ENCODE data around the gene SORCS1. TPM values are rescaled to one million over a fixed set of nuclear protein-coding genes. Genes with fewer than 3 reads are reported as not detected.

SORCS1 gene
- total RNA-seq, 1 experiment from 2014 or later, result not detected

DNA sequence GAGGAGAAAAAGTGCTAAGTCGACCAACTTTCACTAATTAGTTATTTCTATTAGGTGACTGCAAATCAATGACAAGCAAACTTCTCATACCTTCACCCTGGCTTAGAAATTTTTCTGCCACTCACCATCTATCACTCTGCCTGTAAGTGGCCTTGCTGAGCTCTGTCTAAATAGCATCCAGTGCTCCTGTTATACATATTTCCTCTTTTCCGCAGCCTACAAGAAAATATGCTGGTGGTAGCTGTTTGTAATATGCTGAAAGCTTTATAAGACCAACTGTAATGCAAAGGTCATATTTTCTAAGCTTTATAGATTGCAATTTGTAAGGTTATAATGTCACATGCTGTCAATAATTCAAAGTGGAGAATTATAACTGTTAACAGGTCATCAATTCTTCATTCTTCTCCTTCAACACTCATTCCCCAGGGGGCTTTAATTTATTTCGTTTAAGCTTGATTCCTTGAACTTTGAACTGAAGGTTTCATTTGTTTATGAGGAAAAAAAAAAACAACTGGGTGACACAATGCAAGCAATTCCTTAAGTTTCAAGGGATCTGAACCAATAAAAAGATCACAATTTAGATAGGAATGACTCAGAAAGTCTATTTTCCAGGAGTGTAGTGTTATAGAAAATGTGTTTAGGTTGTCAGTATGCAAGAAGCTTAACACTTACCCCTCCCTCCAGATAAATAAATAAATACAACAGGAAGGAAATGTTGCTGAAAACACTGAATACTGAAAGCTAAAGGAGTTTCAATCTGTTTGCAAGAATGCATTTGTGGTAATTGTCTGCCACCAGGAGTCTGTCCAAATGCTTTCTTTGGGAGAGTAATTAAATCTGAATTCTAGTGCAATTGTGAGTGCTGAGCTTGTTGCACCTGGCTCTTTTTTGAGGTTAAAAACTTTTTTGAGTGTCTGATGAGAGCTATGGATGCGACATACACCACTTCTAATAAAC is 183.7 kb downstream of the SORCS1 start:
- Histone ChIP-seq H3K9me3 (ENCODE audit: control insufficient read depth in 1 of 2, insufficient read depth in 1 of 2, low read depth in 1 of 2, low read length in 2 of 2) (peaks cover 11 to 24% of the 10 kb centered on the region in 2 experiments; a peak in 2 of 4 replicates), H3K36me3 (ENCODE audit: control insufficient read depth in 1 of 2, insufficient read depth in 2 of 2, low read length in 2 of 2) (no peaks in the 10 kb centered on the region), H4K20me1 (ENCODE audit: insufficient read depth) (no peaks in the 10 kb centered on the region), H3K9ac (ENCODE audit: low read length) (no peak overlapping the region), H3K9me2 (ENCODE audit: insufficient read depth) (no peaks in the 10 kb centered on the region), H3K27ac (ENCODE audit: low read depth, low read length) (no peak overlapping the region), H2AFZ (ENCODE audit: low read depth, low read length, poor library complexity, severe bottlenecking) (no peak overlapping the region), H3K4me3 (replicated peaks in 1 of 2; ENCODE audit: low read depth in 1 of 2, low read length in 2 of 2) (no peak overlapping the region), H3K27me3 (ENCODE audit: insufficient read depth, low read length) (no peaks in the 10 kb centered on the region), H3K4me2 (ENCODE audit: low read length) (no peak overlapping the region), H3K4me1 (ENCODE audit: control insufficient read depth in 1 of 2, insufficient read depth in 2 of 2, low read length in 2 of 2) (no peaks in the 10 kb centered on the region), H3K79me2 (ENCODE audit: insufficient read depth, low read length) (no peaks in the 10 kb centered on the region)
- ChIA-PET CTCF (no interaction called here), POLR2A (no interaction called here), RAD21 (ENCODE audit: low non-redundant PET in 1 of 2, low total read pairs in 2 of 2, uncharacterized antibody in 2 of 2, unreplicated experiment in 2 of 2) (no interaction called here)
- intact Hi-C loops (cut with micrococcal nuclease), result no loop called here
- no TSS peak for BruUV-seq (replicated peaks)
- TF ChIP-seq ZFX (IDR thresholded peaks at IDR 0.05), result no peak
- no peak for TF ChIP-seq ZBTB33 (IDR thresholded peaks at IDR 0.05; ENCODE audit: extremely low read depth, insufficient replicate concordance, low read length)
- TF ChIP-seq, protein P1, sequence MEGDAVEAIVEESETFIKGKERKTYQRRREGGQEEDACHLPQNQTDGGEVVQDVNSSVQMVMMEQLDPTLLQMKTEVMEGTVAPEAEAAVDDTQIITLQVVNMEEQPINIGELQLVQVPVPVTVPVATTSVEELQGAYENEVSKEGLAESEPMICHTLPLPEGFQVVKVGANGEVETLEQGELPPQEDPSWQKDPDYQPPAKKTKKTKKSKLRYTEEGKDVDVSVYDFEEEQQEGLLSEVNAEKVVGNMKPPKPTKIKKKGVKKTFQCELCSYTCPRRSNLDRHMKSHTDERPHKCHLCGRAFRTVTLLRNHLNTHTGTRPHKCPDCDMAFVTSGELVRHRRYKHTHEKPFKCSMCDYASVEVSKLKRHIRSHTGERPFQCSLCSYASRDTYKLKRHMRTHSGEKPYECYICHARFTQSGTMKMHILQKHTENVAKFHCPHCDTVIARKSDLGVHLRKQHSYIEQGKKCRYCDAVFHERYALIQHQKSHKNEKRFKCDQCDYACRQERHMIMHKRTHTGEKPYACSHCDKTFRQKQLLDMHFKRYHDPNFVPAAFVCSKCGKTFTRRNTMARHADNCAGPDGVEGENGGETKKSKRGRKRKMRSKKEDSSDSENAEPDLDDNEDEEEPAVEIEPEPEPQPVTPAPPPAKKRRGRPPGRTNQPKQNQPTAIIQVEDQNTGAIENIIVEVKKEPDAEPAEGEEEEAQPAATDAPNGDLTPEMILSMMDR (IDR thresholded peaks at IDR 0.05 in 2 of 3, conservative IDR thresholded peaks at IDR 0.05 in 1 of 3; ENCODE audit: borderline replicate concordance in 1 of 3, insufficient read depth in 1 of 3, low read depth in 2 of 3, low read length in 2 of 3), result no peak
- no peak for TF ChIP-seq JUND (IDR thresholded peaks at IDR 0.05)
- no peak for TF ChIP-seq CEBPB (IDR thresholded peaks at IDR 0.05; ENCODE audit: low read depth)
- TF ChIP-seq SIN3A (IDR thresholded peaks at IDR 0.05; ENCODE audit: low read depth), result no peak
- no peak for TF ChIP-seq TCF7L2 (IDR thresholded peaks at IDR 0.05; ENCODE audit: borderline replicate concordance, extremely low read depth, insufficient read depth, insufficient read length)
- no peak for TF ChIP-seq CBX3 (IDR thresholded peaks at IDR 0.05; ENCODE audit: low read depth)
- no peak for TF ChIP-seq FOSL1 (IDR thresholded peaks at IDR 0.05; ENCODE audit: low read depth)
- no peak for TF ChIP-seq POLR2AphosphoS5 (IDR thresholded peaks at IDR 0.05; ENCODE audit: low read depth, low read length)
- no peak for TF ChIP-seq MAX (IDR thresholded peaks at IDR 0.05)
- TF ChIP-seq EGR1 (IDR thresholded peaks at IDR 0.05; ENCODE audit: low read depth), result no peak
- TF ChIP-seq, protein P2, sequence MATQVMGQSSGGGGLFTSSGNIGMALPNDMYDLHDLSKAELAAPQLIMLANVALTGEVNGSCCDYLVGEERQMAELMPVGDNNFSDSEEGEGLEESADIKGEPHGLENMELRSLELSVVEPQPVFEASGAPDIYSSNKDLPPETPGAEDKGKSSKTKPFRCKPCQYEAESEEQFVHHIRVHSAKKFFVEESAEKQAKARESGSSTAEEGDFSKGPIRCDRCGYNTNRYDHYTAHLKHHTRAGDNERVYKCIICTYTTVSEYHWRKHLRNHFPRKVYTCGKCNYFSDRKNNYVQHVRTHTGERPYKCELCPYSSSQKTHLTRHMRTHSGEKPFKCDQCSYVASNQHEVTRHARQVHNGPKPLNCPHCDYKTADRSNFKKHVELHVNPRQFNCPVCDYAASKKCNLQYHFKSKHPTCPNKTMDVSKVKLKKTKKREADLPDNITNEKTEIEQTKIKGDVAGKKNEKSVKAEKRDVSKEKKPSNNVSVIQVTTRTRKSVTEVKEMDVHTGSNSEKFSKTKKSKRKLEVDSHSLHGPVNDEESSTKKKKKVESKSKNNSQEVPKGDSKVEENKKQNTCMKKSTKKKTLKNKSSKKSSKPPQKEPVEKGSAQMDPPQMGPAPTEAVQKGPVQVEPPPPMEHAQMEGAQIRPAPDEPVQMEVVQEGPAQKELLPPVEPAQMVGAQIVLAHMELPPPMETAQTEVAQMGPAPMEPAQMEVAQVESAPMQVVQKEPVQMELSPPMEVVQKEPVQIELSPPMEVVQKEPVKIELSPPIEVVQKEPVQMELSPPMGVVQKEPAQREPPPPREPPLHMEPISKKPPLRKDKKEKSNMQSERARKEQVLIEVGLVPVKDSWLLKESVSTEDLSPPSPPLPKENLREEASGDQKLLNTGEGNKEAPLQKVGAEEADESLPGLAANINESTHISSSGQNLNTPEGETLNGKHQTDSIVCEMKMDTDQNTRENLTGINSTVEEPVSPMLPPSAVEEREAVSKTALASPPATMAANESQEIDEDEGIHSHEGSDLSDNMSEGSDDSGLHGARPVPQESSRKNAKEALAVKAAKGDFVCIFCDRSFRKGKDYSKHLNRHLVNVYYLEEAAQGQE (IDR thresholded peaks at IDR 0.05; ENCODE audit: low read depth), result no peak
- TF ChIP-seq ELF1 (IDR thresholded peaks at IDR 0.05; ENCODE audit: borderline replicate concordance, low read depth), result no peak
- DNase-seq (ENCODE audit: low read depth, low spot score) (no peak), ATAC-seq (no peak)

Data from HCT116 (cell line).